Astrocyte of the spinal cord (primary cell): ENCODE data around the gene POU6F2.
A peak's percentile ranks its signal among the peaks of the same experiment; 100 is the strongest.

Experiments
- DNase-seq: peaks from one replicate; pipeline ENCODE4 v3.0.0; 2011; ENCODE audit warnings: low read depth, low spot score
- H3K4me3 ChIP-seq: 2 replicates; pipeline ENCODE4 v1.5.1; 2011; ENCODE audit warnings: low read depth, mild to moderate bottlenecking, low read length, moderate library complexity
- in situ Hi-C: cut with HindIII; loops from 2 replicates; pipeline ENCODE4 v1.10.0; 2017; ENCODE audit warnings: low sequenced_read_pairs
- TF ChIP-seq, protein P1 (sequence below): IDR thresholded peaks from 2 replicates; pipeline ENCODE4 v1.5.1; 2012; ENCODE audit warnings: low read depth, mild to moderate bottlenecking, low read length, inconsistent platforms

Gene POU6F2

DNA sequence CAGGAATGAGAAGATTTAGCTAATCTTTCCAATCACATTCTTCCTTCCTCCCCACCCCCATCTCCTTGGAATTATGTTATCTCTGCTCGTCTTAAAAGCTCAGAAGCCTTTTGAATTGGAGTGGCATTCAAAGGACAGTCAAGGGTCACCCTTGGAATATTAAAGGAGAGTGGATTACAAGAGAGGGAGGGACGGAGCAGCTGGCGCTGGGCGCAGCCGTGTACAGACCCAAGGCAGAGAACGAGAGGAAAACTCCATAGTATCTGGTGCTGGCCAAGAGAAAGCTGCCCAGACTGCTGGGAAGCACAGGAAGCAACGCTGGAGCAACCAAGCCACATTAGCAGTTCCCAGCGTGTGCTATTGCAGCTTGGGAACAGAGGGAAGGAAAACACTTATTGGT lies 95.7 kb downstream of the POU6F2 start:
- H3K4me3 ChIP-seq = no peak overlapping the region
- in situ Hi-C loops = no loop called here
- no peak for DNase-seq
- TF ChIP-seq, protein P1, sequence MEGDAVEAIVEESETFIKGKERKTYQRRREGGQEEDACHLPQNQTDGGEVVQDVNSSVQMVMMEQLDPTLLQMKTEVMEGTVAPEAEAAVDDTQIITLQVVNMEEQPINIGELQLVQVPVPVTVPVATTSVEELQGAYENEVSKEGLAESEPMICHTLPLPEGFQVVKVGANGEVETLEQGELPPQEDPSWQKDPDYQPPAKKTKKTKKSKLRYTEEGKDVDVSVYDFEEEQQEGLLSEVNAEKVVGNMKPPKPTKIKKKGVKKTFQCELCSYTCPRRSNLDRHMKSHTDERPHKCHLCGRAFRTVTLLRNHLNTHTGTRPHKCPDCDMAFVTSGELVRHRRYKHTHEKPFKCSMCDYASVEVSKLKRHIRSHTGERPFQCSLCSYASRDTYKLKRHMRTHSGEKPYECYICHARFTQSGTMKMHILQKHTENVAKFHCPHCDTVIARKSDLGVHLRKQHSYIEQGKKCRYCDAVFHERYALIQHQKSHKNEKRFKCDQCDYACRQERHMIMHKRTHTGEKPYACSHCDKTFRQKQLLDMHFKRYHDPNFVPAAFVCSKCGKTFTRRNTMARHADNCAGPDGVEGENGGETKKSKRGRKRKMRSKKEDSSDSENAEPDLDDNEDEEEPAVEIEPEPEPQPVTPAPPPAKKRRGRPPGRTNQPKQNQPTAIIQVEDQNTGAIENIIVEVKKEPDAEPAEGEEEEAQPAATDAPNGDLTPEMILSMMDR = no peak

DNA sequence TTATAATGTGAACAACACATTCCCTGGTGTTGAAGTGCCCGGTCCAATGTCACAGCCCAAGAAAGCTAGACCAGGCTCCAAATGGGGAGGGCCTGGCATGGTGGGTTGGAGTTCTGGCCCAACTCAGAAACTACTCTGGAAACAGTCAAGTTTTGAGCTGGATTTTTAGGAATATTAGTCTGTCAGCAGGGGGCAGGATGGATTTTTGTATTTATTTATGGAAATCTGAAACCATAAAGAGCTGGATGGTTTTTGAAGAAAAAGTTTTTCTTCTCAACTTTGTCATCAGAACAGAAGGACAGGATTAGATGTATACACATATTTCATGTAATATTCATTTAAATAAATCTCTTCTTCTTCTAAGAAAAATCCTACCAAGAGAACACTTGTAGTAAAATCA lies 97.5 kb downstream of the POU6F2 start:
- in situ Hi-C loops = no loop called here
- no peak overlapping the region for H3K4me3 ChIP-seq
- no peak for DNase-seq
- TF ChIP-seq, protein P1 = no peak

DNA sequence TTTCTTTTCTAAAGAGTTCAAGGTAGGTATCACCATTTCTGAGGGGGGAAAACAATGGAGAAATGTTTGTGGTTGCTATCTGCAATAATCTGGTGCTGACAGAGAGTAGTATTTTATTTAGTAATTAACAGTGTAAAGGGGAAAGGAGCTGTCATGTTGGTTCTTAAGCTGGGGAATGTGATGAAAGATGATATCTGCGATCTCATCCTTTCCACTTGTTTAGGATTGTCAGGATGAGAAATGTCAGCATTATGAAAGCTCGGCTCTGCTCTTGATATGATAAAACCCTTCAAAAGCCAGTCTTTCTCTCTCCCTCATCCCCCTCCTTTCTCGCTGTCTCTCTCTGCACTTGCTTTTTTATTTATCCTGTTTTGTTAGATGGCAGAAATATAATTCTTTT lies 106.1 kb downstream of the POU6F2 start:
- DNase-seq = no peak

DNA sequence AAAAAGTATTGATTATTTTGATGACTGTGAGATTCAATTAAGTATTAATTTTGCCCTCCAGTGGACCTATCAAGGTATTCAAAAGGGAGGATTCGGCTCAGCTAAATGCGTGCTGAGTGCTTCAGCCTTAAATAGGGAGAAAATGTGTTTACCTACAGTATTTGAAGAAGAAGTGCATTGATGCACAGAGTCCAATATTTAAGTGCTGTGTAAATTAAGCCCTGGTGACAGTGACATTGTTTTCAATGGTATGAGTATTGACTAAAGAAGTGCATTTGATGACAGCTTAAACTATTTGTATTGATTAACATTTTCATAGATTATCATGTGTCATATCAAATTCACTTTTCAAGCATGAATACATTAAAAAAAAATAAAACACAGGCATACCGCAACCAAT lies 106.6 kb downstream of the POU6F2 start:
- no peak for DNase-seq
- in situ Hi-C loops = no loop called here
- TF ChIP-seq, protein P1 = no peak
- no peak overlapping the region for H3K4me3 ChIP-seq

More for the DNA sequence above, 106.1 kb downstream of the POU6F2 start:
- TF ChIP-seq, protein P1 = no peak
- no peak overlapping the region for H3K4me3 ChIP-seq
- in situ Hi-C loops = no loop called here

DNA sequence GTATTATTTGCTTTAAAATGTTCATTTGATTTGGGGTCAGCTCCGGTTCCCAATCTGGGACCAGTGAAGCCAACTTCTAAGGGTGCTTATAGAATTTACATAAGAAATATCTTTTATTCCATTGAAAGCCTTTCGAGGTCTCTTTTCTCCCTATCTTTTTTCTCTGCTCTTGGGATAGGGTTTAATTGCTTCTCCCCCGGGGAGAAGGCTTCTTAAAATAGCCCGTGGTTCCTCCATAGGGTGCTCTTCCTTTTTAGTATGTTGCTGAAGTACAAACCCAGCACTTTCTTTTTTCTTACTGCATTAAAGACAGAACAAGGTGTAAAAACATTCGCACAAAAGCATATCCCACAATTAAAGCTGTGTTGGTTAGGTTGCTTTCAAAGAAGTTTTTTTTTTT lies 107.5 kb downstream of the POU6F2 start:
- no peak for DNase-seq
- in situ Hi-C loops = no loop called here
- H3K4me3 ChIP-seq = no peak overlapping the region
- TF ChIP-seq, protein P1 = no peak

DNA sequence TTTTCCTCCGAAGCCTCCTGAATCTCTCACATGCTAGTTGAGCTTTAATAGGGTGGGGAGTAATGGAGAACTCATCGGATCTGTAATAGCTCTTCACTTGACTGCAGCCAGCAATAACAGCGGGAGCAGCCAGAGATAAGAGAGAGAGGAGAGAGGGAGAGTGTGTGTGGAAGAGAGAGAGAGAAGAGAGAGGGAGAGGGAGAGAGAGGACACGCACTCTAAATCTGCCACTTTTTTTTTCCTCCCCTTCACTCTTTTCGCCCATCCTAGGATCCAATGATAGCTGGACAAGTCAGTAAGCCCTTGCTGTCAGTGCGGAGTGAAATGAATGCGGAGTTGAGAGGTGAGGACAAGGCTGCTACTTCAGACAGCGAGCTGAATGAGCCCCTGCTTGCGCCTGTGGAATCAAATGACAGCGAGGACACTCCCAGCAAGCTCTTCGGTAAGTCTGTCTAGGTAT lies 107.9 kb downstream of the POU6F2 start:
- TF ChIP-seq, protein P1 = no peak
- peak overlapping the region; percentile 6 for H3K4me3 ChIP-seq
- peak; percentile 8 for DNase-seq
- in situ Hi-C loops = no loop called here

DNA sequence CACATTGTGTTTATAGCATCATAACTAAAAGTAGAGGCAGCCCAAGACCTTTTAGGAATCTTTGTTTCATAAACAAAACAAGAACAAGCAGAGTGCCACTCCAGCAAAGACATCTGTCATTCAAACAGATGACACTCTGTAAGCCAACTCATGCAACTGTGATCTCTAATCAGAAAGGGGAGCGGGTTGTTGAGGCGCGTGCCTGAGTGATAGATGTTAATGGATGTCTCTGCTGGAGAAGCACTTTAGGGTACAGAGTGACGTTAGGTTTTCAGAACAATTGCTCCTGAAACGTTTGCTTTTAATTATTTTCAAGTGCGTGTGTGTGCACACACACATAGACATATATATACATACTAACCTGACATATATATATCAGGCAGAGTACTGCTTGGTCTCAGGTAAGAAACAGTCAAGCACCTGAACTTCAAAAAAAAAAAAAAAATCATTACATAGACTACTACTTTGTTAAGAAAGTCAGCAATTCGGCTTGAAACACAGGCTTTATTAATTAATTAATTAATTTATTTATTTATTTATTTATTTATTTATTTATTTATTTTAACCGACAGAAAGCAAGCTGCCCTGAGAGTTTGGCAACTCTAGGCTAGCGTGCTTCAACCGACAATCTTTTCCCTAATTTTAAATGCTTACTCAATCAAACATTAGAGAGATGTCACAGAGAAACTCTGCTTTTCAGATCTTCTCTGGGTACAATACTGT lies 109.1 kb downstream of the POU6F2 start:
- in situ Hi-C loops = no loop called here
- DNase-seq = no peak
- TF ChIP-seq, protein P1 = no peak
- no peak overlapping the region for H3K4me3 ChIP-seq
